T-helper 2 cell (primary cell): ENCODE results near the gene CUX1.
A peak's percentile ranks its signal among the peaks of the same experiment; 100 is the strongest.
"Not testable (repeated sequence)": the region's sequence is repeated elsewhere in the genome, so short reads cannot be mapped to it uniquely, and the experiment has no call there.

Experiments
- DNase-seq, 5 experiments: peaks; one replicate each; pipeline versions ENCODE4 v3.0.0 to v3.0.0-alpha.2; 2012 to 2022

The CUX1 gene

DNA sequence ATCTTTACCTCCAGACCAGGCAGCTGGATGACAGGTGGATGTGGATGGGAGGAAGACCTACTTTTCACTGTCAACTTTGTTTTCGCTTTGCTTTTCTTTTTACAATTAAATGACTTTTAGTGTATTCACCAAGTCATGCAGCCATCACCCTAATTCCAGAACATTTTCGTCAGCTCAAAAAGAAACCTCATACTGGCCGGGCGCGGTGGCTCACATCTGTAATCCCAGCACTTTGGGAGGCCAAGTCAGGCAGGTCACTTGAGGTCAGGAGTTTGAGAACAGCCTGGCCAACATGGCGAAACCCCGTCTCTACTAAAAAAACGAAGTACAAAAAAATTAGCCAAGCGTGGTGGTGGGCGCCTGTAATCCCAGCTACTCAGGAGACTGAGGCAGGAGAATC, 234.3 kb downstream of the CUX1 start:
- not testable (repeated sequence) for DNase-seq

DNA sequence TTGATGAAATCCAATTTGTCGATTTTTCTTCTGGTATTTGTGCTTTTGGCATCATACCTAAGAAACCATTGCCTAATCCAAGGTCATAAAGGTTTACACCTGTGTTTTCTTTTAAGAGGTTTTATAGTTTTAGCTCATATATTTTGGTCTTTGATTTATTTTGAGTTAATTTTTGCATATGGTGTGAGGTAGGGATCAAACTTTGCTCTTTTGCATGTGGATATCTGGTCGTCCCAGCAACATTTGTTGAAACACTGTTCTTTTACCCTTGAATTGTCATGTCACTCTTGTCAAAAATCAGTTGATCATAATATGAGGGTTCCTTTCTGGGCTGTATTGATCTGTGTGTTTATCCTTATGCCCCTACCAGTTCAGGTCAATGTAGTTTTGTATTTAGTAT, 236.7 kb downstream of the CUX1 start:
- no peak for DNase-seq

DNA sequence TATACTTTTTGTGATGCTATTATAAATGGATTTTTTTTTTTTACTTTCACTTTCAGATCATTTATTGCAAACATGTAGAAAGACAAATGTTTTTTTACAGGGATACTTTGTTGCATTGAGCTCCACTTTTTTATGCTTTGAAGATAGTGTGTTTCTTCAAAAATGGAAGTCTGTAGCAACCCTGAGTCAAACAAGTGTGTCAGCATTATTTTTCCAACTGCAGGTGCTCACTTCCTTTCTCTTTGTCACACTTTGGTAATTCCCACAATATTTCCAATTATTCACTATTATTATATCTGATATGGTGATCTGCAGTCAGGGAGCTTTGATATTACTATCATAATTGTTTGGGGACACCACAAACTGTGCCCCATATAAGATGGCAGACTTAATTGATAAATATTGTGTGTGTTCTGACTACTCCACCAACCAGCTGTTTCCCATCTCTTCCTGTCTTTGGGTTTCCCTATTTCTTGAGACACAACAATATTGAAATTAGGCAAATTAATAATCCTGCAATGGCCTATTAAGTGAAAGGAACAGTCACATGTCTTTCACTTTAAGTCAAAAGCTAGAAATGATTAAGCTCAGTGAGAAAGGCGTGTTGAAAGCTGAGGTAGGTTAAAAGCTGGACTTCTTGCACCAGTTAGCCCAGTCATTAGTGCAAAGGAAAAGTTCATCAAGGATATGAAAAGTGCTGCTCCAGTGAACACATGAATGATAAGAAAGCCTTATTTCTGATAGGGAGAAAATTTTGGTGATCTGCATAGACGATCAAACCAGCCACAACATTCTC, 238.0 kb downstream of the CUX1 start:
- no peak for DNase-seq

DNA sequence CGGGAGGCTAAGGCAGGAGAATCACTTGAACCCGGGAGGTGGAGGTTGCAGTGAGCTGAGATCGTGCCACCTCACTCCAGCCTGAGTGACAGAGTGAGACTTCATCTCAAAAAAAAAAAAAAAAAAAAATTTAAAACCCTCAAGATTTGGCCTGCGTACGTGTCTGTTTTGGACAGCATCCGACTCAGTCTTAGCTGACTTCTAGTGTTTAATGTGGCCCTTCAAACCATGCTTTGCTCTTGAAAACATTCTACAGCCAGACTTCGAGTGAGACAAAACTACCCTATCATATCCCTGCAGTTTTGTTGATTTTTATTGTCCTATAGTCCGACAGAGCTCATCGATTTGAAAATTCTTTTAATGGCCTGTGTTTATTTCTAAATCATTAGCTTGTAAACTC, 242.1 kb downstream of the CUX1 start:
- DNase-seq: no peak

DNA sequence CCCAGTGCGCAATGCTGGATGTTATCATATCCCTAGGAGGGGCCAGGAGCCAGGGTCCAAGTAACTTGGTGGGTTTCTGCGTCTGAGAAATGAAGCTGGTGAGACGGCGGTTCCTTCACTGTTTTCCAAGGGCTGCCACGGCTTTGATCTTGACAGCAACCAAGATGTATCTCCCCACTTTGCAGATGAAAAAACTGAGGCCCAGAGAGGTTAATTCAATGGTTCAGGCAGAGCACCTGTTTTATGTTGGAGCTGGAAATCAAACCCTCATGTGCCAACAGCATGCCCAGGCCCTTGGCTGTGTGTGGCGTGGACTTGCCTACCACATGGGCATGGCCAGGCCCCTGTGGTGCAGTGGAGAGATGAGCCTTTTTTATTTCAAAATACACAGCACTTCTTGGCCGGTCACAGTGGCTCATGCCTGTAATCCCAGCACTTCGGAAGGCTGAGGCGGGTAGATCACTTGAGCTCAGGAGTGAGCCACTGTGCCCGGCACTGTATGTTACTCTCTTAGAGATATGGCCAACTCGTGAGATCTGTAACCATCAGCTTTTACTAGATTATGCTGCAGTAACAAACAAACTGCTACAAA, 244.0 kb downstream of the CUX1 start:
- no peak for DNase-seq

DNA sequence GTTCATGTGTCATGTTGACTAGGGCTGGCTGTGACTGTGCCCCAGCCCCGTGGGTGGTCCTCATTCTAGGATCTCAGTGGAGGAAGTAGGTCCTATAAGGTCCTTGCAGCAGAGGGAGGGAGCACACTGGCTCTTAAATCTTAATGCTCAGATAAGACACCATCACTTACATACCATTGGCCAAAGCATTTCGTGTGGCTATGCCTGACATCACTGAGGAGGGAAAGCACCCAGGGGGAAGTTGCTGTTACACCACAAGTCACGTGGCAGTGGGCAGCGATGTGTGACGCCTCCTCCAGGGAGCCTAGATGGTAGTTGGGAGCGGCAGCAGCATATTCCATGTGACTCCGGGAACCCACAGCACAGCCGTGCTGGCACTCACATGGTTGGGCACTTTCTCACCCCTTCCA, 244.6 kb downstream of the CUX1 start:
- peak in 1 of 5 experiments; percentile 10 for DNase-seq

DNA sequence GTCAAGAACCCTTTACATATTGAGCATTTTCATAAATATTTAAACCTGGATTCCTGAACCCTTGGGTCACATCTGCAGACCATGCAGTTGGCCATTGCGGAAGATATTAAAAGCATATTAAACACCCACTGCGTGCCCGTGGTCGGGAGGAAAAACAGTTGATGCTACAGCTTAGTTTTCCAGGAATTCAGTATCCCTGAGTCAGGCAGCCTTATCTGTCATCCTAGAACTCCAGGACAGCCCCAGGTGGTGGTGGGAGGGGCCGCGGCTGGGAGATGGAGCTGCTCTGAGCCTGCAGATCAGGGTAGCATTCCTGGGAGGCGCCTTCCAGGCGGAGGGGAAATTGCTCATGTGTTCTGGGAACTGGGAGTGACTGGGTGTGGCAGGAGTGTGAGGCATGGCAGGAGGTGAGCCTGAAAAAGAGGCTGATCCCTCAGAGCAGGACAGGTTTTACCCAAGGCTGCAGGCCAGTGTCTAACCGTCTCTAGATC, 246.3 kb downstream of the CUX1 start:
- no peak for DNase-seq

DNA sequence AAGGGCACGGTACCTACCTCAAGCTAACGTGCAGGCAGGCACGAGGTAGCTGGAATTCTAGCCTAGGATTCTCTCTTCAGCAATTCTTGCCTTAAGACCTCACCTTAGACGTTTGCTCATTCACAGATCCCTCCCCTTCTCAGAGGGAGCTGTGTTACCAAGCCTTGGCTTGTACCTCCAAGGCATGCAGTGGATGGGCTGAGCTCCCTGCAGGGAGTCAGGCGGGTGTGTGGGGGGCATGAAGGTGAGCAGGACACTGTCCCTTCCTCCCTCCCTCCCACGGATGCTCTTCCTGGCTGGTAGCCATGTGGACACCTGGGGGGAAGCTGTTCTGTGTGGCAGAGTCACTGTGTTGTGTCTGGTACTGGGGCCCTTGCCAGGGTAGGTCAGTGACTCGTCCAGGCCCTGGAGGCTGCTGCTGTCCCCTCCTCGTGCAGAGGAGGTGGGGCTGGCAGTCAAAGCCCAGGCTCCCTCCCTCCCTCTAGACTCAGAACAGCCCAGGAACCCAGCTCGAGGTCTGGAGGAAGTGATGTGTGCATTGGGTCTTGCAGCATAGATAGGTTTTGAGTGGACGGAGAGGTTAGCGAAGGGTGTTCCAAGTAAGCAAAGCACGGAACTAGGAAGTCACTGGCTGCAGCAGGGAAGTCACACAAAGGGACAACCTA, 247.1 kb downstream of the CUX1 start:
- no peak for DNase-seq

DNA sequence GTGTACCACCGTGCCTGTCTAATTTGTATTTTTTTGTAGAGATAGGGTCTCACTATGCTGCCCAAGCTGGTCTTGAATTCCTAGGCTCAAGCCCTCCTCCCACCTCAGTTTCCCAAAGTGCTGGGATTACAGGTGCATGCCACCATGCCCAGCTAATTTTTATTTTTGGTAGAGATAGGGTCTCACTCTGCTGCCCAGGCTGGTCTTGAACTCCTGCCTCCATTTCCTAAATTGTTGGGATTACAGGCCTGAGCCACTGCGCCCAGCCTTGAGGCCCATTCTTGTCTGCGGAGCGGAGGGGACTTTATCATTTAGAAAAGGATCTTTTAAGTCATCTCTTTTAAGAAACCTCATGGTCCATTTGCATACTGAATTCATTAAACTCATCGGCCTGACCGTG, 247.8 kb downstream of the CUX1 start:
- no peak for DNase-seq

DNA sequence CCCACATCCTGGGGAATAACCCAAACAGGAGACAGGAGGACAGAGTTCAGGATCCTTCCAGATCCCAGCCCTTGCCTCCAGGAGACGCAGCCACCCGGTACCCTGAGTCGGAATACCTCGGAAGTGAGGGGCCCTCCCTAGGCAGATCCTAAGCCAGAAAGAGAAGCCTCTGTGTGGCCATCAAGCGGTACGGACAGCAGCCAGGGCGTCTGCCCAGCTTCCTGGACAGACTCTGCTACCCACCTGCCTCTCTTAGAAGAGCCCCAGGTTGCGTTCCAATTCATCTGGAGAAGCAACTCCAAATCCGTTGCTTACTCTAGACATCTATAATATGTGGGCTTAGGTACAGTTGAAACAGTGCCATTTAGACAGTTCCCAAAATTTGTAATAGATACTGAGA, 249.1 kb downstream of the CUX1 start:
- DNase-seq: no peak

DNA sequence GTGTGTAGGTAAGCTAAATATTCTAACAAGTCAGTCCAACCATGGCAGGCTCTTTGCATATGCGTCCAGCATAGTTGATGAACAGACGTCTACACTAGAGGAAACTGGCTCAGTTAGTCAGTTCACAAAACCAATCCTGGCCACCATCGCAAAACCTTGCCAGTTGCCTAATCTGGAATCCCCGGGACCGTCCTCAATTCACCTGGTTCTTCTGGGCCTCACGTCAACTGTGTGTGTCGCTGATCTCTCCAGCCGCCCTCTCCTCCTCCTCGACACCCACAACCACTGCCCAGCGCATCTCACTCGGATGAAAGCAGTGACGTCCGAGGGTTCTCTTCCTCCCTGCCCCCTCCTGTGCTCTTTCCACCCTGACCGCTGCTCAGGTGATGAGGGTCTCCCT, 251.4 kb downstream of the CUX1 start:
- no peak for DNase-seq

DNA sequence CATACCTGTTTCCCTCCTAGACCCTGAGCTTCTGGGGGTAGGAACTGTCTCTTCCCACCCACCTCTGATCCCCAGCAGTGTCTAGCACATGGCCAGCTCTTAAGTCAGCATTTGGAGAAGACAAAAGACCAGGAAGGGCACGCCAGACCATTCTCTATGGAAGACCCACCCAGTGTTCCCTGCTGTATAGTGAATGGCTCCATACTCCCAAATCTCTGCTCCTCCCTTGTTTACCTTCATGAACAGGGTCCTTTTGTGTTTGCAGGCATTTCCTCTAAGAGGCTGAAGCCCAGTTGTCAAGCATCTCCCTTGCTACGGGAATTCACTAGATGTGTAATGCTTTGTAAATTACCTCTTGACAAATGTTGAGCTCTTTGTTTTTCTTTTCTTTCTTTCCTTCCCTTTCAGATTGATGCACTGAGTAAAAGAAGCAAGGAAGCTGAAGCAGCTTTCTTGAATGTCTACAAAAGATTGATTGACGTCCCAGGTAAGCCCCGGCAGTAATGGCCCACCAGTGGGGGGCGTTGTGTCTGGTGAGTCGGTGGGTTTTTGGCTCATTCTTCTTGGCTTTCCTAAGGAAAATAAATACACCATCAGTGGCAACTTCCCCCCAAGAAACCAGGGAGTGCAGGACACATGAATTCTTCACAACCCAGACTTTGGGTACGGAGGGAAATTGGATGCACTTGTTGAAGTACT, 252.7 kb downstream of the CUX1 start:
- no peak for DNase-seq

DNA sequence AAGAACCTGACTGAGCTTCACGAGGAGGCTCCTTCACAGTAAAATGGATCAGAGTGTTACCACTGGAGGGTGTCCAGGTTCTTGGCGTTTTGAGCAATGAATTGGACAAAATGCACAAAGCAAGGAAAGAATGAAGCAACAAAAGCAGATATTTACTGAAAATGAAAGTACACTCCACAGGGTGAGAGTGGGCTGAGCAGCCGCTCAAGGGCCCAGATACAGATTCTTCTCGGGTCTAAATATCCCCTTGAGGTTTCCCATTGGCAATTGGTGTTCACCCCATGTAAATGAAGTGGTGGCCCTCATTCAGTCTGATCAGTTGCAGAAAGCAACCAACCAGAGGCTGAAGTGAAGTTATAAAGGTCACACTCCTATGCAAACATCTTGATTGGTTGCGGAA, 254.6 kb downstream of the CUX1 start:
- no peak for DNase-seq

DNA sequence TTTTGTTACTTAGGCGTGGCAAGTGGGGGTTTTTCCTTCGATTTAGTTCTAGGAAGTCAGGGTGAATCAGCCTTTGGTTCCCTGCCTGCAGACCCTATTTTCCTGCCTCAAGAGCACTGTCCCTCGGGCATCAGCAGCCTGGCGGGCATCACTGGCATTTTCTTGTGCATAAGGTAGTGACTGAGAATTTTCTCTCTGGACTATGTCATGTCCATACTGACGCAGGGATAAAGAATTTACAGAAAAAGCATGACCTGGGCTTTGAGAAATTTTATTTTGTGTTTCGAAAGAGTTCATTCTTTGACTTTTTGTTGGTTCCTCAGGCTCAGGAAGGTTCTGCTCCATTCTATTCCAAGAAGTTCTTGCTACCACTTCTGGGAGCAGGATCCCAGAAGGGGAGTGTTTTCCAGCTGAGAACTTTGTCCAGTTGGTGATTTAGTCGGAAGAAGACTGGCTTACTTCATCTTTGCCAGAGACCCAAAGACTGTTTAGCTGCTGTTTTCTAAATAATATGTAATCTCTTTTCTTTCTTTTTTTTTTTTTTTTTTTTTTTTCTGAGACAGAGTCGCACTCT, 255.3 kb downstream of the CUX1 start:
- no peak for DNase-seq

DNA sequence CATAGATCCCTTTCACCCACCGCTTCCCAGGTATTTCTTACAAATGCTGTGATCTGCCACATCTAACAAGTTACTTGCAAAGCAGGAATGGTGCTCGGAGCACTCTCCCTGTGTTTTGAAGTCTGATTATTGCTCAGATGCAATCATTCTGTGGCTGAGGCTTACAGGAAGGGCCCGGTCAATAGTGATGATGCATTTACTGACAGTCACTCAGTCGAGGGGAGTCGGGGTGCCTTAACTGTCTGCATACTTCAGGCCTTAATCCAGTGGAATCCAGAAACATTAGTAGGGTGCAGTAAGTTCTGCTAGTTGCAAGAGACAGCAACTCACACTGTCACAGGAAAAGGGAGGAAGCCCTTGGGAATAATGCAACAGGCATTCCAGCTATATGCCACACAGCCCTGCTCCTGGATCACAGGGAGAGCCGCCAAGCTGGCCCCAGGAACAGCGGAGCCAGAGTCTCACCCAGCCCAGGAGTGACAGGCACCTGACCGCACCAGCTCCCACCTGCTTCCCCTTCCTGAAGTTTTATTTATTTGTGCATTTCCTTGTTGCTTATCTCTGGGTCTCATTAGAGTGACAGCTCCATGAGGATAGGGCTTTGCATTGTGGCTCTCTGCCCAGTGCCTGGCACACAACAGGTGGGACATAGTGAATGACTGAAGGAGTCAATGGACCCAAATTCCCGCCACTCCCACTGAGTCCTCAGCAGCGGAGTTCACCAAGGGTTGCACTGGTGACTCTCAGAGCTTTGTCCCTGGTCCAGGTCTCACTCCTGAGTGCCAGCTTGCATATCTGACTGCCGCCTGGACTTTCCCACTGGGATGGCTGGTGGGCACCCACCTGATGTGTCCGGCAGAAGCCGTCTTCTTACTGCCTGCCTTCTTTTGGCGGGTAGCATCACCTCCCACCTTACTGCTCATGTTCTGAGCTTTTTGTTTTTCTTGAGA, 256.8 kb downstream of the CUX1 start:
- DNase-seq: no peak

DNA sequence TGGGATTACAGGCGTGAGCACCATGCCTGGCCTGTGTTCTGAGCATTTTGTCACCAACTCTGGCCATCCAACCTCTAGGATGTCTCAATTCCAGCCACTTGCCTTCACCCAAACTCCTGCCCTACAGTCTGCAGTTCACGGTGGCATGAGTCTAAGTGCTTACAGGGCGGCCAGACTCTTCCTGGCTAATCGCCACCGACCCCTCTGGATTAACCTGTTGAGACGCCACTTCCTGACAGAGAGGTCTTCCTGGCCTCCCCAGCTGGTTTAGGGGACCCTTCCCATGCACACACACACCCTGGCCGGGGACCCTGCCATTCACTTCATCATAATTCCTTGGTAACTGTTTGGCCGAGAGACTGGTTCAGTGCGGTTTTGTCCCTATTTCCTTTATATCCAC, 257.7 kb downstream of the CUX1 start:
- DNase-seq: no peak

DNA sequence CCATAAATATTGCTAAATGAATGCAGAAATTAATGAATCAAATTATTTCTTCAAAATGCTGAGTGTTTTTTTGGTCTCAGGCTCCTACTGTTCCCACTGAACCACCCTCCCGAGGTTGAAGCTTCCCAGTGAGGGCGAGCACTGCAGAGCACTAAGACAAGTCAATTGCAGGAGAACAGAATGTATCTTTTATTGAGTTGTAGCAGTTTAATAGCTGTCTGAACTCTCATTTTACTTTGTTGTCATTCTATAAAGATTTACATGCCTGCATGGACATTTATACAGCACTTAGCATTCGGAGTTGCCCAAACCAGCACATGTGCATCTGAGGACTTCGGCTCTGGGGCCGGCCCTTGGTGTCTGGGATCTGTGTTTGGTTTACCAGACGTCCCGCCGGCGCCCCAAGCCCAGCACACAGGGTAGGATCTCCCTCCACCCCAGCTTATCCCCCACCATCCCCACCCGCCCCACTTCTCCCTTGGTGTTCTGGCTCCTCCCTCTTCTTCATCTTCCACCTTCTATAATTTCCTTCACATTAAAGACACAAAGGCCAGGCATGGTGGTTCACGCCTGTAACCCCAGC, 258.2 kb downstream of the CUX1 start:
- no peak for DNase-seq

DNA sequence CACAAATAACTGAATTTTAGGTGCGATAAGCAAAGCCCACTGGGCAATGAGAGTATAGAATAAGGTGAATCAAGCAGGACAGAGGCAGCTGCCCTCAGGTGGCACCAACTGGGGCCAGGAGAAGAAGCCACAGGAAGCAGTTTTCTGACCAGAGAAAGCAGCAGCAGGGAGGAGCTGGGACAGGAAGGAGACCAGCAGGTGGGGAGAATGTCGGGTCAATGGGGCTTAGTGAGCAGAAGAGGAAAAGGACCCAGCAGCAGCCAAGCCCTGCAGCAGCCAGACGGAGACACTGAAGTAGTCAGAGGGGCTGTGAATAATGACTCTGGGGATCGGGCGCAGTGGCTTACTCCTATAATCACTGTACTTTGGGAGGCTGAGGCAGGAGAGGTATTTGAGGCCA, 259.7 kb downstream of the CUX1 start:
- no peak for DNase-seq

DNA sequence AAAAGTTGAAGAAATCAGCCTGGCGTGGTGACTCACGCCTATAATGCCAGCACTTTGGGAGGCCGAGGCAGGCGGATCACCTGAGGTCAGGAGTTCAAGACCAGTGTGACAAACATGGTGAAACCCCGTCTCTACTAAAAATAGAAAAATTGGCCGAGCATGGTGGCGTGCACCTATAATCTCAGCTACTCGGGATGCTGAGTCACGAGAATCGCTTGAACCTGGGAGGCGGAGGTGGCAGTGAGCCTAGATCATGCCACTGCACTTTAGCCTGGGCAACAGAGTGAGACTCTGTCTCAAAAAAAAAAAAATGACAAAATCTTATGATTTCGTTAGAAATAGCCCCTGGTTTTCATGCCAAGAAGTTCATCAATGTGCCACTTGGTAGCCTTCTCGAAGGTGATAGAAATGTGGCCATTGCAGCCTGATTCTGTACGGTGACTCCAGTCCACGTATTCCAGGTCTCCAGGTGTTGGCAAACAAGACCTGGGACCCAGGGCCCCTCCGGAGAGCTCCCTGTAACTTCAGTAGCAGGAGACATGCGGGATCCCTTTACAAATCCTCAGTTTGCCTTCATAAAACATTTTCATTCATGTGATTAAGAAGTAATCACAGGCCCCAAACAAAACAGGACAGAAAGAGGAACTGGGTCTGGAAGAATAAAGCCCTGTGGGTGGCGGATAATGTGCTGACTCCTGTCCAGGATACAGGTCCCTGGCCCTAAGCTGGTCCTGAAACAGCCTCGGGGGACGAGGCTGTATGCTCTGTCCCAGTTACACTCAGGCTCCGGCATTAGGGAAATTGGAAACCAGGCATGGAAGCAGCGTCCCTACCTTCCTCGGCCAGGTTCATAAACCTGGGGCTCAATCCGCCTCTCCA, 262.0 kb downstream of the CUX1 start:
- DNase-seq: no peak

DNA sequence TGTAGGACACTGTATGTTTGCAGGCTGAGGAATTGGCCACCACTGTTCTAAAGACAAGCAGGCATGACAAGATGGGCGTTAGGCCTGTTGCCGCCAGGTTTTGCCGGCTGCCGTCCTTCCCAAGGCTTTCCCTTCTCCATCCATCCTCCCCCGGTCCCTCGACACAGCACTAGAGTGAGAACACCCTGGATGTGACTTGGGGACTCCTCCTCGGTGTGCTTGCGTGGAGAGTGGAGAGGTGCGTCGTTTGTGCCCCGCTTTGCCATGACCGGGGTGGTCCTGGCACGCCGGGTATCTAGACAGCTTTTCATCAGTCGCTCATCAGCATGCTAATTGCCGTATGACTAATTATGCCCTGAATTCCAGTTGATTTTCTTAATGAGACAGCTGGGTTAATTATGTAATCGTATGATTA, 262.6 kb downstream of the CUX1 start:
- DNase-seq: no peak
